ENCODE data around the gene SLC43A2.

DNA sequence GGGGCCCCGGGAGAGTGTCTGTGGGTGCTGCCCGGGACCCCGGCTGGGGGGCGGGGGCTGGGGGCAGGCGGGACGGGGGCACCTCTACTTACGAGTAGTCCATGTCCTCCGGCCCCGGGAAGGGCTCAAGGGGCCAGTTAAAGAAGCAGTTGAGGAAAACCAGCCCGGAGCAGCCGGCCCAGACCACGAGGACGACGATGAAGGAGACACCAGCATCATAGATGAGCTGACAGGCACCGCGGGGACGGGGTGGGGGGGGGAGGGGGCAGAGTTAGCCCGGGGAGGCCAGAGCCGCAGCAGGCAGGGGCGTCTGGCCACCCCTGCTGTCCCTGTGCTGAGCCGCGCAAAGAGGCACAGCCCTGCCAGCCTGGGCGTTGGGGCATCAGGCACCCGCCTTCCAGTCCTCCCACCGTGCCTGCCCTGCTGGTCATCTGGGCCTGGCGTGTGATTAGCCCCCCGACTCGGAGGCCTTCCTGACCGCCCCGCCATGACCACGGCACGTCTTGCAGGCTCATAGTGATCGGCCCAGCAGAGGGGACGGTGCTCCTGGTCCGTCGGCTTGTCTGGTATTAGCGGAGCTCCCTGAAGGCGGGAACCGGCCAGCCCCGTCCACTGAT is 37.1 kb downstream of the SLC43A2 start:
- no peak for TF ChIP-seq POLR2A (IDR thresholded peaks at IDR 0.05; ENCODE audit: low read depth, low read length)
- TF ChIP-seq POLR2AphosphoS5 (IDR thresholded peaks at IDR 0.05; ENCODE audit: low read depth, low read length) = no peak
- no peak for TF ChIP-seq TAF1 (IDR thresholded peaks at IDR 0.05; ENCODE audit: low read depth, low read length)
